H1 (cell line): ENCODE measurements around the gene FASTKD1. TPM values are rescaled to one million over a fixed set of nuclear protein-coding genes. Genes with fewer than 3 reads are reported as not detected.

Source experiments
- CTCF ChIA-PET: fragments of 300-600 bp; sonication (Branson Sonifier 250); formaldehyde crosslinking; loops from one replicate; lab custom pipeline; 2021; ENCODE audit not compliant: partially characterized antibody; lab: Charles Lee
- POLR2A ChIA-PET: fragments of 300-600 bp; sonication (Branson Sonifier 250); formaldehyde crosslinking; loops from one replicate; lab custom pipeline; 2021; ENCODE audit warnings: inconsistent platforms; ENCODE audit not compliant: partially characterized antibody; lab: Charles Lee
- DNase-seq, 2 experiments: peaks; one replicate each; pipeline versions ENCODE4 v3.0.0 to v3.0.0-alpha.2; 2010 to 2022; ENCODE audit warnings: low spot score in 2 of 2, low read depth in 1 of 2, mixed read lengths in 1 of 2
- FAIRE-seq: peaks from 2 replicates; lab custom pipeline; 2011; peaks lifted over from hg19 to GRCh38; lab: Jason Lieb, UNC
- H2AFZ ChIP-seq: 2 replicates; pipeline ENCODE4 v1.8.1; 2012; ENCODE audit warnings: low read length, inconsistent platforms
- H2AK5ac ChIP-seq: 2 replicates; pipeline ENCODE4 v1.6.1; 2013; ENCODE audit warnings: low read depth, low read length
- H2BK120ac ChIP-seq: replicated peaks from 2 replicates; pipeline ENCODE3; 2013; ENCODE audit warnings: low read depth, low read length, inconsistent platforms
- H2BK12ac ChIP-seq: 2 replicates; pipeline ENCODE4 v1.6.1; 2013; ENCODE audit warnings: low read depth, low read length
- H2BK15ac ChIP-seq: 2 replicates; pipeline ENCODE4 v1.6.1; 2013; ENCODE audit warnings: low read length
- H2BK20ac ChIP-seq: 2 replicates; pipeline ENCODE4 v1.6.1; 2013; ENCODE audit warnings: low read length
- H2BK5ac ChIP-seq: 2 replicates; pipeline ENCODE4 v1.6.1; 2013; ENCODE audit warnings: low read depth, low read length
- H3K14ac ChIP-seq: 2 replicates; pipeline ENCODE4 v1.6.1; 2013; ENCODE audit warnings: inconsistent platforms; ENCODE audit not compliant: insufficient read length
- H3K18ac ChIP-seq: 2 replicates; pipeline ENCODE4 v1.6.1; 2013; ENCODE audit warnings: low read length; ENCODE audit errors: extremely low read depth
- H3K23ac ChIP-seq: 2 replicates; pipeline ENCODE4 v1.6.1; 2013; ENCODE audit warnings: inconsistent platforms; ENCODE audit not compliant: insufficient read length
- H3K23me2 ChIP-seq: 2 replicates; pipeline ENCODE4 v1.6.1; 2013; ENCODE audit warnings: low read depth, low read length
- H3K27ac ChIP-seq: 2 replicates; pipeline ENCODE4 v1.6.1; 2011; ENCODE audit warnings: low read depth, low read length, inconsistent platforms
- H3K27me3 ChIP-seq, 4 experiments: replicated peaks in 1 of 4; 1 replicate in 1 of 4; 2 replicates in 3 of 4; pipeline versions ENCODE4 v1.6.1 to v1.8.1; 2011 to 2013; ENCODE audit warnings: low read length in 3 of 4, mild to moderate bottlenecking in 3 of 4, inconsistent platforms in 2 of 4, mixed read lengths in 2 of 4, moderate library complexity in 1 of 4; ENCODE audit not compliant: control insufficient read depth in 3 of 4, insufficient read depth in 3 of 4; ENCODE audit errors: extremely low read depth in 1 of 4
- H3K36me3 ChIP-seq, 4 experiments: 2 replicates each; pipeline versions ENCODE4 v1.6.1 to v1.8.1; 2011 to 2013; ENCODE audit warnings: mild to moderate bottlenecking in 4 of 4, low read length in 3 of 4, moderate library complexity in 2 of 4, control low read depth in 1 of 4, inconsistent platforms in 1 of 4; ENCODE audit not compliant: insufficient read depth in 4 of 4, control insufficient read depth in 2 of 4
- H3K4ac ChIP-seq: replicated peaks from 2 replicates; pipeline ENCODE3; 2013; ENCODE audit warnings: low read length, low read depth, mixed read lengths, inconsistent platforms; ENCODE audit not compliant: insufficient read length
- H3K4me1 ChIP-seq, 4 experiments: replicated peaks in 1 of 4; 1 replicate in 1 of 4; 2 replicates in 3 of 4; pipeline versions ENCODE4 v1.6.1 to v1.8.1; 2011 to 2013; ENCODE audit warnings: low read length in 3 of 4, inconsistent platforms in 2 of 4, mixed read lengths in 1 of 4; ENCODE audit not compliant: insufficient read depth in 4 of 4, control insufficient read depth in 3 of 4
- H3K4me2 ChIP-seq, 2 experiments: 2 replicates each; pipeline versions ENCODE4 v1.6.1 to v1.8.1; 2011 to 2013; ENCODE audit warnings: low read depth in 2 of 2, low read length in 2 of 2, control low read depth in 1 of 2, inconsistent platforms in 1 of 2, mild to moderate bottlenecking in 1 of 2; ENCODE audit not compliant: insufficient read depth in 1 of 2
- H3K4me3 ChIP-seq, 4 experiments: fragments of 200-600, 300-600 bp in 1 of 4; sonication (generic), shearing (Covaris generic), sonication (Bioruptor Twin) in 1 of 4; 2 replicates each; pipeline versions ENCODE4 v1.5.1 to v1.8.1; 2011 to 2016; ENCODE audit warnings: low read length in 4 of 4, low read depth in 3 of 4, control low read depth in 2 of 4, inconsistent platforms in 2 of 4, mild to moderate bottlenecking in 2 of 4, mixed read lengths in 1 of 4, moderate library complexity in 1 of 4; ENCODE audit not compliant: insufficient read depth in 2 of 4; ENCODE audit errors: extremely low read depth in 1 of 4
- H3K56ac ChIP-seq: replicated peaks from 2 replicates; pipeline ENCODE3; 2013; ENCODE audit warnings: low read depth, mild to moderate bottlenecking, mixed read lengths, low read length, inconsistent platforms; ENCODE audit not compliant: insufficient read length
- H3K79me1 ChIP-seq: 2 replicates; pipeline ENCODE4 v1.6.1; 2013; ENCODE audit warnings: low read depth, low read length, control low read depth
- H3K79me2 ChIP-seq, 2 experiments: 2 replicates each; pipeline versions ENCODE4 v1.6.1 to v1.8.1; 2012 to 2013; ENCODE audit warnings: low read length in 2 of 2, mild to moderate bottlenecking in 2 of 2, inconsistent platforms in 1 of 2; ENCODE audit not compliant: insufficient read depth in 2 of 2, control insufficient read depth in 1 of 2
- H3K9ac ChIP-seq, 4 experiments: replicated peaks in 1 of 4; 1 replicate in 1 of 4; 2 replicates in 3 of 4; pipeline versions ENCODE4 v1.6.1 to v1.8.1; 2011 to 2013; ENCODE audit warnings: low read depth in 3 of 4, low read length in 3 of 4, control low read depth in 2 of 4, mild to moderate bottlenecking in 2 of 4, moderate library complexity in 2 of 4, inconsistent platforms in 1 of 4; ENCODE audit errors: extremely low read depth in 1 of 4
- H3K9me3 ChIP-seq, 2 experiments: 2 replicates each; pipeline versions ENCODE4 v1.6.1 to v1.8.1; 2012 to 2013; ENCODE audit warnings: mild to moderate bottlenecking in 2 of 2, moderate library complexity in 2 of 2, control low read depth in 1 of 2, inconsistent platforms in 1 of 2, low read depth in 1 of 2, low read length in 1 of 2, mixed read lengths in 1 of 2; ENCODE audit not compliant: insufficient read depth in 2 of 2
- H4K20me1 ChIP-seq, 2 experiments: replicated peaks in 1 of 2; 2 replicates each; pipeline versions ENCODE3 to v1.8.1; 2011 to 2013; ENCODE audit warnings: inconsistent platforms in 2 of 2, low read length in 2 of 2, mild to moderate bottlenecking in 1 of 2; ENCODE audit not compliant: insufficient read depth in 2 of 2, control insufficient read depth in 1 of 2
- H4K5ac ChIP-seq: 2 replicates; pipeline ENCODE4 v1.6.1; 2013; ENCODE audit warnings: low read length, low read depth, mixed read lengths, inconsistent platforms; ENCODE audit not compliant: insufficient read length
- H4K8ac ChIP-seq: 2 replicates; pipeline ENCODE4 v1.8.0; 2013; ENCODE audit warnings: mild to moderate bottlenecking, moderate library complexity, low read length, inconsistent platforms; ENCODE audit not compliant: insufficient read depth; ENCODE audit errors: extremely low read depth
- H4K91ac ChIP-seq: replicated peaks from 2 replicates; pipeline ENCODE3; 2013; ENCODE audit warnings: low read length, mixed read lengths, inconsistent platforms; ENCODE audit not compliant: insufficient read length
- RAD21 ChIP-seq, 2 experiments: IDR thresholded peaks in 1 of 2; conservative IDR thresholded peaks in 1 of 2; 2 replicates each; pipeline ENCODE4 v1.6.1; 2011; ENCODE audit warnings: low read depth in 2 of 2, low read length in 2 of 2, improper control_type of control experiment in 1 of 2, inconsistent platforms in 1 of 2, mild to moderate bottlenecking in 1 of 2, moderate library complexity in 1 of 2
- WGBS, 2 experiments: shearing (Covaris generic) in 1 of 2; methylation state at CpG; one replicate each; pipeline versions ENCODE4 v1.1.6 to v1.1.7; 2013 to 2015; ENCODE audit warnings: low lambda C conversion rate in 2 of 2, mixed read lengths in 2 of 2, inconsistent platforms in 1 of 2, low coverage in 1 of 2, missing lambda C conversion rate in 1 of 2; ENCODE audit not compliant: insufficient replicate concordance in 2 of 2, insufficient coverage in 1 of 2, insufficient read length in 1 of 2; ENCODE audit errors: extremely low coverage in 1 of 2, missing lambda C conversion rate in 1 of 2; 5-methylcytosine and 5-hydroxymethylcytosine counted together
- polyA plus RNA-seq, 7 experiments: library from polyadenylated mRNA; depleted of rRNA in 3 of 7; stranded (reverse) in 5 of 7; unstranded in 2 of 7; fragments of >200 nt in 5 of 7; fragments of 200-250 nt in 2 of 7; gene quantifications; 1 replicate in 5 of 7; 2 replicates in 1 of 7; 4 replicates in 1 of 7; pipeline versions ENCODE4 v1.2.1 to v1.2.3, GENCODE V29; 2011 to 2013; ENCODE audit warnings: missing spikeins in 2 of 7, mixed read lengths in 2 of 7
- total RNA-seq: library from RNA; stranded (reverse); fragmentation: NEBNext Ultra II Directional; extraction: Animal tissue kit (Norgen Biotek cat#: 25700); gene quantifications from 2 replicates; pipeline ENCODE4 v1.2.1, GENCODE V29; 2021

Gene FASTKD1
- total and polyA plus RNA-seq, 2 of the 8 experiments (the other 6 are each of a cell fraction or from before 2014, with no cell fraction given): 18.7 to 70.8 TPM

DNA sequence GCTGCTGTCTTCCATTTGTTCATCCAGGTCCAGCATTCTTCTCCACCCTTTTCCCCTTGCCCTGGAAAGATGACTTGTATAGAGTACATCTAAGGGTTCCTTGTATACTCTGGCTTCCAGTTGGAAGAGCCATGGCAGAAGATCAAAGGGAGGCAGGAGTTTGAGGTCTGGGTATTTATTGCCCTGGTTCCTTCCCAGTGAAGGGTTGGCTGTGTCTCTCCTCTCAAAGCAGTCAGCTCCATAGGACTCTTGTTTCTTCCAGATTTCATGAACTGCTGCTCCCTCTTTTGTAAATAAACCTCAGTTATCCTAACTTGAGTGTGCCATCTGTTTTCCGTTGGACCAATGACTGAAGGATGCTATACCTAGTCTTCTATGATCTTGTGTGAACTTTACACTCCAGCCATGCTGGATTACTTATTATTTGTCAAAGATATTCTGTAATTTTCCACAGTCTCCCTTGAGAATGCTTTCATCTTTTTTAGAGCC lies 88.0 kb downstream of the FASTKD1 start:
- no peaks in the 10 kb centered on the region for H3K79me2 ChIP-seq
- H4K20me1 ChIP-seq: no peaks in the 10 kb centered on the region
- H2BK20ac ChIP-seq: no peak overlapping the region
- H4K91ac ChIP-seq: no peak overlapping the region
- H3K4ac ChIP-seq: no peak overlapping the region
- H3K27ac ChIP-seq: no peak overlapping the region
- no peak overlapping the region for H3K4me2 ChIP-seq
- H3K79me1 ChIP-seq: no peaks in the 10 kb centered on the region
- H2BK12ac ChIP-seq: no peak overlapping the region
- no peak overlapping the region for H3K9ac ChIP-seq
- H3K23me2 ChIP-seq: no peaks in the 10 kb centered on the region
- H3K56ac ChIP-seq: no peak overlapping the region
- TF ChIP-seq RAD21 (IDR thresholded peaks at IDR 0.05 in 1 of 2, conservative IDR thresholded peaks at IDR 0.05 in 1 of 2; ENCODE audit: low read depth in 2 of 2, low read length in 2 of 2): no peak
- TF ChIP-seq, all 59 proteins: peak for 0
- Histone ChIP-seq H3K36me3 (no peaks in the 10 kb centered on the region), H4K5ac (no peak overlapping the region), H2AK5ac (no peak overlapping the region), H3K4me1 (no peaks in the 10 kb centered on the region), H3K27me3 (peaks cover 0 to 7% (median 2%) of the 10 kb centered on the region in 4 experiments; a peak in 4 of 7 replicates), H2BK5ac (no peak overlapping the region), H3K14ac (no peak overlapping the region), H4K8ac (no peak overlapping the region), H2AFZ (no peak overlapping the region), H2BK15ac (no peak overlapping the region), H2BK120ac (no peak overlapping the region), H3K18ac (no peak overlapping the region), H3K9me3 (peaks cover 2% of the 10 kb centered on the region in 2 experiments; a peak in 1 of 4 replicates), H3K4me3 (no peak overlapping the region), H3K23ac (no peak overlapping the region)
- CTCF ChIA-PET: no interaction called here
- WGBS, 2 experiments: 86% methylated on average over 1 of the region's 1 CpG; no CpG with 5 or more reads in 1 of the 2 experiments
- POLR2A ChIA-PET: no interaction called here
- FAIRE-seq (no peak), DNase-seq (no peak)
